WTC11 (cell line): ENCODE results near the gene TMEM243. TPM values are rescaled to one million over a fixed set of nuclear protein-coding genes. Genes with fewer than 3 reads are reported as not detected.

Experiments
- ATAC-seq: fragments of 200-7000 bp; cut with Tn5 transposase; 2 replicates; pipeline ENCODE4 v1.10.0; 2021; ENCODE audit warnings: mild to moderate bottlenecking, moderate library complexity
- CTCF ChIA-PET: fragments of 300-600 bp; sonication (Branson Sonifier 250); formaldehyde crosslinking; loops from one replicate; lab custom pipeline; 2021; ENCODE audit warnings: antibody characterized with exemption; lab: Charles Lee
- POLR2A ChIA-PET: fragments of 350-600 bp; sonication (Branson Sonifier 250); formaldehyde crosslinking; loops from one replicate; lab custom pipeline; 2021; ENCODE audit warnings: antibody characterized with exemption; lab: Charles Lee
- DNase-seq: peaks from one replicate; pipeline ENCODE4 v3.0.0; 2021; ENCODE audit warnings: low spot score
- H3K27ac Mint-ChIP-seq: 2 replicates; pipeline ENCODE4 v1.8.0; 2021; ENCODE audit warnings: mixed read lengths
- H3K27me3 Mint-ChIP-seq: 2 replicates; pipeline ENCODE4 v1.8.0; 2021; ENCODE audit warnings: low read depth, mild to moderate bottlenecking, moderate library complexity, mixed read lengths
- H3K36me3 Mint-ChIP-seq: 2 replicates; pipeline ENCODE4 v1.8.0; 2021; ENCODE audit warnings: mixed read lengths
- H3K4me1 Mint-ChIP-seq: 2 replicates; pipeline ENCODE4 v1.8.0; 2022; ENCODE audit warnings: mixed read lengths
- H3K4me3 Mint-ChIP-seq: 2 replicates; pipeline ENCODE4 v1.8.0; 2021; ENCODE audit warnings: mild to moderate bottlenecking, moderate library complexity, mixed read lengths
- H3K9me3 Mint-ChIP-seq: 2 replicates; pipeline ENCODE4 v1.8.0; 2021; ENCODE audit warnings: mixed read lengths
- ELF4 ChIP-seq: sonication (generic); formaldehyde crosslinking; IDR thresholded peaks from 2 replicates; pipeline ENCODE4 v1.8.1; 2022; ENCODE audit warnings: low read depth, mild to moderate bottlenecking, moderate library complexity, missing genetic modification reagents
- HMGA2 ChIP-seq: fragments of 250-450 bp; sonication (Bioruptor Pico); IDR thresholded peaks from 2 replicates; pipeline ENCODE4 v1.4.0; 2021; ENCODE audit warnings: mild to moderate bottlenecking, moderate library complexity
- IRF2 ChIP-seq: sonication (generic); formaldehyde crosslinking; IDR thresholded peaks from 2 replicates; pipeline ENCODE4 v1.8.0; 2022; ENCODE audit warnings: low read depth, missing genetic modification reagents, borderline replicate concordance
- KAT7 ChIP-seq: sonication (generic); formaldehyde crosslinking; IDR thresholded peaks from 2 replicates; pipeline ENCODE4 v1.8.1; 2023; ENCODE audit warnings: missing genetic modification reagents, mild to moderate bottlenecking, borderline replicate concordance
- NR2C2 ChIP-seq: sonication (generic); formaldehyde crosslinking; IDR thresholded peaks from 2 replicates; pipeline ENCODE4 v1.8.0; 2022; ENCODE audit warnings: mild to moderate bottlenecking, missing genetic modification reagents
- OVOL2 ChIP-seq: fragments of 250-450 bp; sonication (Bioruptor Pico); IDR thresholded peaks from 2 replicates; pipeline ENCODE4 v1.9.0; 2021; ENCODE audit warnings: mild to moderate bottlenecking, borderline replicate concordance
- RORB ChIP-seq: fragments of 250-450 bp; sonication (Bioruptor Pico); IDR thresholded peaks from 2 replicates; pipeline ENCODE4 v1.9.0; 2021; ENCODE audit warnings: mild to moderate bottlenecking
- SMAD4 ChIP-seq: sonication (generic); formaldehyde crosslinking; IDR thresholded peaks from 2 replicates; pipeline ENCODE4 v1.8.0; 2022; ENCODE audit warnings: mild to moderate bottlenecking, missing genetic modification reagents
- TP53 ChIP-seq: sonication (generic); formaldehyde crosslinking; IDR thresholded peaks from 2 replicates; pipeline ENCODE4 v1.8.1; 2023; ENCODE audit warnings: mild to moderate bottlenecking, missing genetic modification reagents
- ZNF138 ChIP-seq: sonication (generic); formaldehyde crosslinking; conservative IDR thresholded peaks from 2 replicates; pipeline ENCODE4 v1.8.1; 2022; ENCODE audit warnings: mild to moderate bottlenecking, moderate library complexity, missing genetic modification reagents
- ZNF317 ChIP-seq: sonication (generic); formaldehyde crosslinking; IDR thresholded peaks from 2 replicates; pipeline ENCODE4 v1.8.1; 2023; ENCODE audit warnings: low read depth, mild to moderate bottlenecking, moderate library complexity, missing genetic modification reagents, borderline replicate concordance
- total RNA-seq: library from RNA; stranded (reverse); gene quantifications from 3 replicates; pipeline ENCODE4 v1.2.3, GENCODE V29; 2021
- TF ChIP-seq, protein P1 (sequence below): fragments of 200-600 bp; IDR thresholded peaks from 2 replicates; pipeline ENCODE4 v1.8.0; 2022; ENCODE audit warnings: antibody characterized with exemption
- TF ChIP-seq, protein P2 (sequence below): sonication (generic); formaldehyde crosslinking; IDR thresholded peaks from 2 replicates; pipeline ENCODE4 v1.8.1; 2023; ENCODE audit warnings: mild to moderate bottlenecking, moderate library complexity, missing genetic modification reagents
- TF ChIP-seq, protein P3 (sequence below): sonication (generic); formaldehyde crosslinking; IDR thresholded peaks from 2 replicates; pipeline ENCODE4 v1.8.1; 2023; ENCODE audit warnings: mild to moderate bottlenecking, missing genetic modification reagents
- TF ChIP-seq, protein P4 (sequence below): sonication (generic); formaldehyde crosslinking; IDR thresholded peaks from 2 replicates; pipeline ENCODE4 v1.8.1; 2023; ENCODE audit warnings: mild to moderate bottlenecking, missing genetic modification reagents, borderline replicate concordance
- TF ChIP-seq, protein P5 (sequence below): sonication (generic); formaldehyde crosslinking; IDR thresholded peaks from 2 replicates; pipeline ENCODE4 v1.8.1; 2022; ENCODE audit warnings: mild to moderate bottlenecking, missing genetic modification reagents, moderate library complexity, borderline replicate concordance
- TF ChIP-seq, protein P6 (sequence below): sonication (generic); formaldehyde crosslinking; IDR thresholded peaks from 2 replicates; pipeline ENCODE4 v1.8.0; 2023; ENCODE audit warnings: mild to moderate bottlenecking, missing genetic modification reagents
- TF ChIP-seq, protein P7 (sequence below): fragments of 250-450 bp; sonication (Bioruptor Pico); IDR thresholded peaks from 2 replicates; pipeline ENCODE4 v2.1.2; 2022; ENCODE audit warnings: mild to moderate bottlenecking, moderate library complexity

TMEM243 gene
- total RNA-seq, 1 experiment from 2014 or later: 29.0 TPM

DNA sequence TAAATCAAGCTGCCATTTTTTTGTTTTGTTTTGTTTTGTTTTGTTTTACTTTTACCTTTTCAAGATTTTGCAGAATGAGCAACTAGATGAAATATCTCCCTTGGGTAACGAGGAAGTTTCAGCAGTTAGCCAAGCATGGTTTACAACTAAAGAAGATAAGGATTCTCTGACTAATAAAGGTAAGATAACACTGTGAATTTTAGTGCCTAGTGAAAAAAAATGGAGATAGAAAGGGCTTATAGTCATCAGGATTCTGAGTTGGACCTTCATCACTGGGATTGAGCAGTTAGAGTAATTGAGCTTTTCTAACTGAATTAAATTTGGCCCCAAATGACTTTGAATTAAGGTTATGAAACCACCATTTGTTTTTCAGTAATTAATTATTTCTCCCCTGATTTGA lies 46.1 kb downstream of the TMEM243 start (continued):
- TF ChIP-seq, protein P1, sequence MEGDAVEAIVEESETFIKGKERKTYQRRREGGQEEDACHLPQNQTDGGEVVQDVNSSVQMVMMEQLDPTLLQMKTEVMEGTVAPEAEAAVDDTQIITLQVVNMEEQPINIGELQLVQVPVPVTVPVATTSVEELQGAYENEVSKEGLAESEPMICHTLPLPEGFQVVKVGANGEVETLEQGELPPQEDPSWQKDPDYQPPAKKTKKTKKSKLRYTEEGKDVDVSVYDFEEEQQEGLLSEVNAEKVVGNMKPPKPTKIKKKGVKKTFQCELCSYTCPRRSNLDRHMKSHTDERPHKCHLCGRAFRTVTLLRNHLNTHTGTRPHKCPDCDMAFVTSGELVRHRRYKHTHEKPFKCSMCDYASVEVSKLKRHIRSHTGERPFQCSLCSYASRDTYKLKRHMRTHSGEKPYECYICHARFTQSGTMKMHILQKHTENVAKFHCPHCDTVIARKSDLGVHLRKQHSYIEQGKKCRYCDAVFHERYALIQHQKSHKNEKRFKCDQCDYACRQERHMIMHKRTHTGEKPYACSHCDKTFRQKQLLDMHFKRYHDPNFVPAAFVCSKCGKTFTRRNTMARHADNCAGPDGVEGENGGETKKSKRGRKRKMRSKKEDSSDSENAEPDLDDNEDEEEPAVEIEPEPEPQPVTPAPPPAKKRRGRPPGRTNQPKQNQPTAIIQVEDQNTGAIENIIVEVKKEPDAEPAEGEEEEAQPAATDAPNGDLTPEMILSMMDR: no peak
- no peak for TF ChIP-seq KAT7 (CRISPR knock-in tag)

DNA sequence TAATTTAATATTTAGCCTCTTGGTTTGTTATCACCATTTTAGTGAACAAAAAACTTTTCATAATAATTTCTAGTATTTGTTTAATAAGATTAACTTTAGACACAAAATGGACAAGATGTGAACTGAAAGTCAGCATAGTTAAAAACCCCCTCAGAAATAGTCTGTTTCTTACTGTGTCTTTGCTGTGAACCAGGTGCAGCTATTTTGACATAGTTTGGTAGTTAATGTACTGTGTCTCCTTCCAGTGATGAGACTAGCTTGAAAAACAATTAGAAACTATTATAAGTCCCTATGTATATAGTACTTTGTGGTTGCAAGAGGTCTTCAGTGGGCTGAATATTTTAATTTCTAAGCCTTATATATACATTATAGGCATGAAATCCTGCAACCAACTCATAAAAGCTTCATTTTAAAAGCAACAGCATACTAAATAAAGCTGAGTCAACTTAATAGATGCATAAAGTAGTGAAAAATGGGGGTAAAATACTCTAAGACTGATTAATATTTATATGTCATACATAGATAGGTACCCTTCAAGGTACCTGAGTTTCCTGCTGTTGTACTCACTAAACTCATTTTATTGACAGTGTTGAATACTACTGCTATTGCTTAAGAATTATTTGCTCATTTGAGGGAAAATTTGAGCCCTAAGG lies 48.1 kb downstream of the TMEM243 start:
- CTCF ChIA-PET: no interaction called here
- H3K9me3 Mint-ChIP-seq: no peaks in the 10 kb centered on the region
- no peak overlapping the region for H3K27ac Mint-ChIP-seq
- peaks cover 87% of the 10 kb centered on the region for H3K36me3 Mint-ChIP-seq
- H3K4me3 Mint-ChIP-seq: no peak overlapping the region
- DNase-seq: no peak
- H3K27me3 Mint-ChIP-seq: no peaks in the 10 kb centered on the region
- POLR2A ChIA-PET: interaction anchor here (0.7 kb wide), 1 partner anchor 19 kb away, joined by 4 read pairs; the partner anchor contains the start of gene DMTF1
- no peak for TF ChIP-seq HMGA2 (CRISPR knock-in tag)
- no peak for TF ChIP-seq SMAD4 (CRISPR knock-in tag)
- TF ChIP-seq, protein P2, sequence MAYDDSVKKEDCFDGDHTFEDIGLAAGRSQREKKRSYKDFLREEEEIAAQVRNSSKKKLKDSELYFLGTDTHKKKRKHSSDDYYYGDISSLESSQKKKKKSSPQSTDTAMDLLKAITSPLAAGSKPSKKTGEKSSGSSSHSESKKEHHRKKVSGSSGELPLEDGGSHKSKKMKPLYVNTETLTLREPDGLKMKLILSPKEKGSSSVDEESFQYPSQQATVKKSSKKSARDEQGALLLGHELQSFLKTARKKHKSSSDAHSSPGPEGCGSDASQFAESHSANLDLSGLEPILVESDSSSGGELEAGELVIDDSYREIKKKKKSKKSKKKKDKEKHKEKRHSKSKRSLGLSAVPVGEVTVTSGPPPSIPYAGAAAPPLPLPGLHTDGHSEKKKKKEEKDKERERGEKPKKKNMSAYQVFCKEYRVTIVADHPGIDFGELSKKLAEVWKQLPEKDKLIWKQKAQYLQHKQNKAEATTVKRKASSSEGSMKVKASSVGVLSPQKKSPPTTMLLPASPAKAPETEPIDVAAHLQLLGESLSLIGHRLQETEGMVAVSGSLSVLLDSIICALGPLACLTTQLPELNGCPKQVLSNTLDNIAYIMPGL (CRISPR knock-in tag): no peak
- TF ChIP-seq, protein P3, sequence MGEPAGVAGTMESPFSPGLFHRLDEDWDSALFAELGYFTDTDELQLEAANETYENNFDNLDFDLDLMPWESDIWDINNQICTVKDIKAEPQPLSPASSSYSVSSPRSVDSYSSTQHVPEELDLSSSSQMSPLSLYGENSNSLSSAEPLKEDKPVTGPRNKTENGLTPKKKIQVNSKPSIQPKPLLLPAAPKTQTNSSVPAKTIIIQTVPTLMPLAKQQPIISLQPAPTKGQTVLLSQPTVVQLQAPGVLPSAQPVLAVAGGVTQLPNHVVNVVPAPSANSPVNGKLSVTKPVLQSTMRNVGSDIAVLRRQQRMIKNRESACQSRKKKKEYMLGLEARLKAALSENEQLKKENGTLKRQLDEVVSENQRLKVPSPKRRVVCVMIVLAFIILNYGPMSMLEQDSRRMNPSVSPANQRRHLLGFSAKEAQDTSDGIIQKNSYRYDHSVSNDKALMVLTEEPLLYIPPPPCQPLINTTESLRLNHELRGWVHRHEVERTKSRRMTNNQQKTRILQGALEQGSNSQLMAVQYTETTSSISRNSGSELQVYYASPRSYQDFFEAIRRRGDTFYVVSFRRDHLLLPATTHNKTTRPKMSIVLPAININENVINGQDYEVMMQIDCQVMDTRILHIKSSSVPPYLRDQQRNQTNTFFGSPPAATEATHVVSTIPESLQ (CRISPR knock-in tag): no peak
- no peaks in the 10 kb centered on the region for H3K4me1 Mint-ChIP-seq
- no peak for ATAC-seq

DNA sequence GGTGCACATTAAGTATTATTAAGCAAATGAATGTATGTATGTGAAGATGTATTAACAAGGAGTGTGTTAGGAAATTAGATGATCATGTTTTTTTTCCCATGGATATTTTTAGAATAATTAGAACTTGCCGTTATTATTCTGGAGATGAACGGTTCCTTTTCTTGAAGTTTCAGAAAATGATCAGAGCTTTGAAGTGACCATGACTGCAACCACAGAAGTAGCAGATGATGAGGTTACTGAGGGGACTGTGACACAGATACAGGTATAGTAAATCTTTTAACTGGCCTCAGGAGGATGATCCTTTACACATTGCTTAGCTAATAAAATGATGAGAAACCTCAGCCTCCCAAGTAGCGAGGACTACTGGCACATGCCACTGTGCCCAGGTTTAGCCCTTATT lies 48.7 kb downstream of the TMEM243 start:
- no peak for DNase-seq
- Mint-ChIP-seq H3K9me3 (no peaks in the 10 kb centered on the region), H3K36me3 (peaks cover 87% of the 10 kb centered on the region), H3K27ac (no peak overlapping the region), H3K4me3 (no peak overlapping the region), H3K4me1 (no peaks in the 10 kb centered on the region), H3K27me3 (no peaks in the 10 kb centered on the region)
- ChIA-PET CTCF (no interaction called here), POLR2A (no interaction called here)
- ATAC-seq: no peak
- TF ChIP-seq ZNF138 (CRISPR knock-in tag) (no peak), ZNF317 (no peak), NR2C2 (no peak), ELF4 (CRISPR knock-in tag) (no peak), OVOL2 (CRISPR knock-in tag) (no peak), IRF2 (CRISPR knock-in tag) (no peak), RORB (CRISPR knock-in tag) (no peak), TP53 (CRISPR knock-in tag) (no peak)
- TF ChIP-seq, protein P4, sequence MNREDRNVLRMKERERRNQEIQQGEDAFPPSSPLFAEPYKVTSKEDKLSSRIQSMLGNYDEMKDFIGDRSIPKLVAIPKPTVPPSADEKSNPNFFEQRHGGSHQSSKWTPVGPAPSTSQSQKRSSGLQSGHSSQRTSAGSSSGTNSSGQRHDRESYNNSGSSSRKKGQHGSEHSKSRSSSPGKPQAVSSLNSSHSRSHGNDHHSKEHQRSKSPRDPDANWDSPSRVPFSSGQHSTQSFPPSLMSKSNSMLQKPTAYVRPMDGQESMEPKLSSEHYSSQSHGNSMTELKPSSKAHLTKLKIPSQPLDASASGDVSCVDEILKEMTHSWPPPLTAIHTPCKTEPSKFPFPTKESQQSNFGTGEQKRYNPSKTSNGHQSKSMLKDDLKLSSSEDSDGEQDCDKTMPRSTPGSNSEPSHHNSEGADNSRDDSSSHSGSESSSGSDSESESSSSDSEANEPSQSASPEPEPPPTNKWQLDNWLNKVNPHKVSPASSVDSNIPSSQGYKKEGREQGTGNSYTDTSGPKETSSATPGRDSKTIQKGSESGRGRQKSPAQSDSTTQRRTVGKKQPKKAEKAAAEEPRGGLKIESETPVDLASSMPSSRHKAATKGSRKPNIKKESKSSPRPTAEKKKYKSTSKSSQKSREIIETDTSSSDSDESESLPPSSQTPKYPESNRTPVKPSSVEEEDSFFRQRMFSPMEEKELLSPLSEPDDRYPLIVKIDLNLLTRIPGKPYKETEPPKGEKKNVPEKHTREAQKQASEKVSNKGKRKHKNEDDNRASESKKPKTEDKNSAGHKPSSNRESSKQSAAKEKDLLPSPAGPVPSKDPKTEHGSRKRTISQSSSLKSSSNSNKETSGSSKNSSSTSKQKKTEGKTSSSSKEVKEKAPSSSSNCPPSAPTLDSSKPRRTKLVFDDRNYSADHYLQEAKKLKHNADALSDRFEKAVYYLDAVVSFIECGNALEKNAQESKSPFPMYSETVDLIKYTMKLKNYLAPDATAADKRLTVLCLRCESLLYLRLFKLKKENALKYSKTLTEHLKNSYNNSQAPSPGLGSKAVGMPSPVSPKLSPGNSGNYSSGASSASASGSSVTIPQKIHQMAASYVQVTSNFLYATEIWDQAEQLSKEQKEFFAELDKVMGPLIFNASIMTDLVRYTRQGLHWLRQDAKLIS (CRISPR knock-in tag): no peak
- TF ChIP-seq, protein P5, sequence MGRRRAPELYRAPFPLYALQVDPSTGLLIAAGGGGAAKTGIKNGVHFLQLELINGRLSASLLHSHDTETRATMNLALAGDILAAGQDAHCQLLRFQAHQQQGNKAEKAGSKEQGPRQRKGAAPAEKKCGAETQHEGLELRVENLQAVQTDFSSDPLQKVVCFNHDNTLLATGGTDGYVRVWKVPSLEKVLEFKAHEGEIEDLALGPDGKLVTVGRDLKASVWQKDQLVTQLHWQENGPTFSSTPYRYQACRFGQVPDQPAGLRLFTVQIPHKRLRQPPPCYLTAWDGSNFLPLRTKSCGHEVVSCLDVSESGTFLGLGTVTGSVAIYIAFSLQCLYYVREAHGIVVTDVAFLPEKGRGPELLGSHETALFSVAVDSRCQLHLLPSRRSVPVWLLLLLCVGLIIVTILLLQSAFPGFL (CRISPR knock-in tag): no peak
- TF ChIP-seq, protein P6, sequence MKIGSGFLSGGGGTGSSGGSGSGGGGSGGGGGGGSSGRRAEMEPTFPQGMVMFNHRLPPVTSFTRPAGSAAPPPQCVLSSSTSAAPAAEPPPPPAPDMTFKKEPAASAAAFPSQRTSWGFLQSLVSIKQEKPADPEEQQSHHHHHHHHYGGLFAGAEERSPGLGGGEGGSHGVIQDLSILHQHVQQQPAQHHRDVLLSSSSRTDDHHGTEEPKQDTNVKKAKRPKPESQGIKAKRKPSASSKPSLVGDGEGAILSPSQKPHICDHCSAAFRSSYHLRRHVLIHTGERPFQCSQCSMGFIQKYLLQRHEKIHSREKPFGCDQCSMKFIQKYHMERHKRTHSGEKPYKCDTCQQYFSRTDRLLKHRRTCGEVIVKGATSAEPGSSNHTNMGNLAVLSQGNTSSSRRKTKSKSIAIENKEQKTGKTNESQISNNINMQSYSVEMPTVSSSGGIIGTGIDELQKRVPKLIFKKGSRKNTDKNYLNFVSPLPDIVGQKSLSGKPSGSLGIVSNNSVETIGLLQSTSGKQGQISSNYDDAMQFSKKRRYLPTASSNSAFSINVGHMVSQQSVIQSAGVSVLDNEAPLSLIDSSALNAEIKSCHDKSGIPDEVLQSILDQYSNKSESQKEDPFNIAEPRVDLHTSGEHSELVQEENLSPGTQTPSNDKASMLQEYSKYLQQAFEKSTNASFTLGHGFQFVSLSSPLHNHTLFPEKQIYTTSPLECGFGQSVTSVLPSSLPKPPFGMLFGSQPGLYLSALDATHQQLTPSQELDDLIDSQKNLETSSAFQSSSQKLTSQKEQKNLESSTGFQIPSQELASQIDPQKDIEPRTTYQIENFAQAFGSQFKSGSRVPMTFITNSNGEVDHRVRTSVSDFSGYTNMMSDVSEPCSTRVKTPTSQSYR: no peak
- TF ChIP-seq, protein P7, sequence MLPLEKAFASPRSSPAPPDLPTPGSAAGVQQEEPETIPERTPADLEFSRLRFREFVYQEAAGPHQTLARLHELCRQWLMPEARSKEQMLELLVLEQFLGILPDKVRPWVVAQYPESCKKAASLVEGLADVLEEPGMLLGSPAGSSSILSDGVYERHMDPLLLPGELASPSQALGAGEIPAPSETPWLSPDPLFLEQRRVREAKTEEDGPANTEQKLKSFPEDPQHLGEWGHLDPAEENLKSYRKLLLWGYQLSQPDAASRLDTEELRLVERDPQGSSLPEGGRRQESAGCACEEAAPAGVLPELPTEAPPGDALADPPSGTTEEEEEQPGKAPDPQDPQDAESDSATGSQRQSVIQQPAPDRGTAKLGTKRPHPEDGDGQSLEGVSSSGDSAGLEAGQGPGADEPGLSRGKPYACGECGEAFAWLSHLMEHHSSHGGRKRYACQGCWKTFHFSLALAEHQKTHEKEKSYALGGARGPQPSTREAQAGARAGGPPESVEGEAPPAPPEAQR (CRISPR knock-in tag): no peak
